GM19455 (cell line): ENCODE results near the gene AMDHD2.

Experiments used
- ATAC-seq: cut with Tn5 transposase; IDR thresholded peaks from one replicate; pipeline ENCODE4 v1.9.1; 2021; ENCODE audit not compliant: unreplicated experiment

Gene AMDHD2

GRCh38 chr16:2482708-2483534 is 37.2 kb upstream of the AMDHD2 start:
- no peak for ATAC-seq

GRCh38 chr16:2483939-2484897 is 36.0 kb upstream of the AMDHD2 start:
- ATAC-seq: no peak

- no peak for ATAC-seq
Observed at GRCh38 chr16:2484898-2485508, 35.2 kb upstream of the AMDHD2 start.

- ATAC-seq: no peak
Observed at GRCh38 chr16:2485811-2486507, 34.2 kb upstream of the AMDHD2 start.

DNA sequence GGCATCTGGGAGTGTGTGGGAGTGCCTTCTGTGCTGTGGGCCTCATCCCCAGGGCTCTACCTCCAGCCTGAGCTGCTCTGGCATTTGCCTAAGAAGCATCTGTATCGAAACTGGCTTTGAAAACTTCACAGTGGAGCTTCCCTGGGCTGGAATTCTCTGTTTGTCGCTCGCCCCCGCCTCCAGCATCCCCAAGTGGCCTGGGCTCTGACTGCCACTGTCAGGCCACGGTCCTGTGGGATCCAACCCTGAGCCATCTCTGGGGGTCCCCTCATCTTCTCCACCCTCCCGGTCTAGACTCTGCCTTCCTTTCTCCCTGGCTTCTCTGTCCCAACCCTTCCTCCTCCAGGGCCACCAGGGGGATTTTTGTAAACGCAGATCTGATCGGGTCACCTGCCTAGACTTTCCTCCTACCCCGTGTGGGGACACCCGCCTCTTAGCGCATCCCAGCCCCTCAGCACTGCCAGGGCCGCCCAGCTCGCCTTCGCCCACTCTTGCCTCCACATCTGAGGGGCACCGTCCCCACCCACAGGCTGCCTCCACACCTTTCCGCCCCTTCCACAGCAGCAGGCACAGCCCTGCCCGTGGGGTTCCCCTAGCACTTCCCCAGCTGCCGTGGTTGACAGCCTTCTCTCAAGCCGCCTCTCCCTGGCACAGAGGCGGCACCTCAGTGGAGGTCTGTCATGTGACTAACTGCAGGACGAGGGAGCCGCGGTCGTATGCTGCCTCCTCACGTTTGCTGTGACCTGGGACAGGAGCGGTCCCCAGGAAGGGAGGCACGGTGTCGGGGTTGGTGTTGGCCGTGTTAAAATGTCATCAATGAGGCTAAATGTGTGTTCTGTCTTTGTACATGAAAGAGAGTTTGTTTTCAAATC is 33.3 kb upstream of the AMDHD2 start:
- no peak for ATAC-seq

DNA sequence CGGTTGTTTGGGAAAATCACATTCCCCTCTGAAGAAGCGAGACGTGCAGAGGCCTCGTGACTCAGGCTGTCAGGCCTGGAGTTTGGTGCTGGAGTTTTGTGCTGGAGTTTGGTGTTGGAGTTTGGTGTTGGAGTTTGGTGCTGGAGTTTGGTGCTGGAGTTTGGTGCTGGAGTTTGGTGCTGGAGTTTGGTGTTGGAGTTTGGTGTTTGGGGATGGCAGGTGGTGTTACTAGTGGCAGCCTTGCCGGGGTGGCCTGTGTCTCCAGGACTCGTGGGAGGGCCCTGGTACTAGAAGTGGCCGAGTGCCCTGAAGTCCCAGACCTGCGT is 32.7 kb upstream of the AMDHD2 start:
- no peak for ATAC-seq

- ATAC-seq: no peak
Observed at GRCh38 chr16:2487903-2488531, 32.2 kb upstream of the AMDHD2 start.

GRCh38 chr16:2489581-2489980 is 30.6 kb upstream of the AMDHD2 start:
- ATAC-seq: no peak

DNA sequence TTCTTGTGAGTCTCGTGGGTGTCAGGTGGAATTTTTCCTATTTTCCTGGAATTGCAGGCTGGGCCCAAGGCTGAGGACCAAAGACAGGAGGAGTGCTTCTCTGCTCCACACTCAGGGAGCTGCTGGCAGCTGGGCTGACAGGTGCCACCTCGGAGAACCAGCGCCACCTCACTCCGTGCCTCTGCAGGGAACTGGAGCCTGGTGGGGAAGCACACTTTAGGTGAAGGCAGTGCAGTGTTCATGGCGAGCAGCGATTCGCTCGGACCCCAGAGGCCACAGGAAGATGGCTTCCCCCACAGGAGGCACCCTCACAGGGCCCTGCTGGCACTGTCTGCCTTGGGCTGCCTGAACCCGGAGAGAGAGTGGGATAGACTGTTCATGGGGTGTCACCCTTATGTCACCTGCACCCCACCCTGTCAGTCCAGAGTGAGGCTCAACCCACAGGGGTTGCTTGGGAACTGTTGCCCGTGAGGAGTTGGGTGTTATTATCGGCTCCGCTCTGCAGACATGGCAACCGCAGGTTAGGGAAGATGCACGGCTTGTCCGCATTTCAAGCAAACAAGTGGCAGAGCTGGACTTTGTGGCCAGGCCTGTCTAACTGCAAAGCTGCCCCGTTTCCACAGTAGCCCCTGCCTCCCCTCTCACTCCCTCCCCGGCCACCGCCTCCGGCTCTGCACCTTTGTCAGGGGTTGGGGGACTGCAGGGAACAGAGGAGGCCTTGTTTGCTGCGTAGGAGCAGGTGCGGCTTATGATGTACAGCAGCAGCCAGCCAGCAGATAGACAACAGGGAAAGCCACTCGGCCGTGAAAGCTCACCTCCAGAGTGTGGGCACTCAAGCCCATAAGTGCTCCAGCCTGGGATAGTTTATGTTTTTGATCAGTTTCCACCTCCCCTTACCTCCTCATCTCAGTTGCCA is 29.7 kb upstream of the AMDHD2 start:
- no peak for ATAC-seq

- ATAC-seq: no peak
Observed at GRCh38 chr16:2492292-2492691, 27.9 kb upstream of the AMDHD2 start.

DNA sequence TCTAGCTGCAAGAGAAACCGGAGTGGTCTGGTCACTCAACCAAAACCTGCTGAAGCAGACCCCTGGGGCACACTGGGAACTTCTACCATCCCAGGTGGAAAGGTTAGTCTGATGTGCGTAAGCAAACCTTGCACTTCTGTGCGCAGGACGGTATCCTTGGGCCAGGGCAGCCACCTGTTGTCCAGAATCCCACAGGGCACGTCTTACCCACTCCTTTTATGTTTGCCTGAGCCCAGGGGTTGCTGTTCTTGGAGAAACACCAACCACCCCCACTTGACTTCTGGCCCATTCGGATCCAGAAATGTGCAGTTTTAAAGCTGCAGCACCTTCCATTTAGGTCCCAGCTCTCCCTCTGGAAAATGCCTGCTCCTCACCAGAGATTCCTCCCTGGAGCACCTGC is 26.6 kb upstream of the AMDHD2 start:
- no peak for ATAC-seq

DNA sequence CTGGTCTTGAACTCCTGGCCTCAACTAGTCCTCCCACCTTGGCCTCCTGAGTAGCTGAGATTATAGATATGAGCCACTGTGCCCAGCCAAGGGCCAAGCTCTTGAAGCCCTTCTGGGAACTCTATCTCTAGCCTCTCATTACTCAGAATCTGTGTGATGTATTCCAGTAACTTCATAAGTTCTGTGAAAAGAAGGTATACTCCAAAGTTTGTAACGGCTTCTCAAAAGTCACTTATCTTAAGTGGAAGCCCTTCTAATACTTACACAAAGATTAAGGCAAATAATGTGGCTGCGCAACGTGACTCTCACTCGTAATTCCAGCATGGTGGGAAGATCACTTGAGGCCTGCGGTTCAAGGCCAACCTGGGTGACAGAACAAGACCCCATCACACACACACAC is 25.6 kb upstream of the AMDHD2 start:
- no peak for ATAC-seq

DNA sequence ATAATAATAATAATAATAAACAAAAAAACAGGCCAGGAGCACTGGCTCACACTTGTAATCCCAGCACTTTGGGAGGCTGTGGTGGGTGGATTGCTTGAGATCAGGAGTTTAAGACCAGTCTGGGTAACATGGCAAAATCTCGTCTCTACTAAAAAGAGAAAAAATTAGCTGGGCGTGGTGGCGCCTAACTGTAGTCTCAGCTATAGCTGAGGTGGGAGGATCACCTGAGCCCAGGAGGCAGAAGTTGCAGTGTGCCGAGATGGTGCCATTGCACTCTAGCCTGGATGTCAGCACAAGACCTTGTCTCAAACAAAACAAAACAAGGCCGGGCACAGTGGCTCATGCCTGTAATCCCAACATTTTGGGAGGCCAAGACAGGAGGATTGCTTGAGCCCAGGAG is 25.1 kb upstream of the AMDHD2 start:
- no peak for ATAC-seq

DNA sequence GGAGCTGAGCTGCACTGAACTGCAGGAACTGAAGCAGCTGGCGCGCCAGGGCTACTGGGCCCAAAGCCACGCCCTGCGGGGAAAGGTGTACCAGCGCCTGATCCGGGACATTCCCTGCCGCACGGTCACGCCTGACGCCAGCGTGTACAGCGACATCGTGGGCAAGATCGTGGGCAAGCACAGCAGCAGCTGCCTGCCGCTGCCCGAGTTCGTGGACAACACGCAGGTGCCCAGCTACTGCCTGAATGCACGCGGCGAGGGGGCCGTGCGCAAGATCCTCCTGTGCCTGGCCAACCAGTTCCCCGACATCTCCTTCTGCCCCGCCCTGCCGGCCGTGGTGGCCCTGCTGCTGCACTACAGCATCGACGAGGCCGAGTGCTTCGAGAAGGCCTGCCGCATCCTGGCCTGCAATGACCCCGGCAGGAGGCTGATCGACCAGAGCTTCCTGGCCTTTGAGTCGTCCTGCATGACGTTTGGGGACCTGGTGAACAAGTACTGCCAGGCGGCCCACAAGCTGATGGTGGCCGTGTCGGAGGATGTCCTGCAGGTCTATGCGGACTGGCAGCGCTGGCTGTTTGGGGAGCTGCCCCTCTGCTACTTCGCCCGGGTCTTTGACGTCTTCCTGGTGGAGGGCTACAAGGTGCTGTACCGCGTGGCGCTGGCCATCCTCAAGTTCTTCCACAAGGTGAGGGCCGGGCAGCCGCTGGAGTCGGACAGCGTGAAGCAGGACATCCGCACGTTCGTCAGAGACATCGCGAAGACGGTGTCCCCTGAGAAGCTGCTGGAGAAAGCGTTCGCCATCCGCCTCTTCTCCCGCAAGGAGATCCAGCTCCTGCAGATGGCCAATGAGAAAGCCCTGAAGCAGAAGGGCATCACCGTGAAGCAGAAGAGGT is 23.7 kb upstream of the AMDHD2 start:
- ATAC-seq: no peak

- ATAC-seq: no peak
Observed at GRCh38 chr16:2497116-2497630, 23.0 kb upstream of the AMDHD2 start.

GRCh38 chr16:2497695-2498484 is 22.3 kb upstream of the AMDHD2 start:
- ATAC-seq: no peak
